GM19438 (cell line): ENCODE measurements around the gene CRYZ.
"Not testable (repeated sequence)": the region's sequence is repeated elsewhere in the genome, so short reads cannot be mapped to it uniquely, and the experiment has no call there.

Experiments used
- ATAC-seq: cut with Tn5 transposase; IDR thresholded peaks from one replicate; pipeline ENCODE4 v1.9.1; 2021; ENCODE audit warnings: low read depth; ENCODE audit not compliant: unreplicated experiment

Gene CRYZ

GRCh38 chr1:74732960-74733603, at the start of gene CRYZ, which contains the start of gene TYW3:
Gene CRYZ (minus strand): TSS chr1:74733050. CDS start chr1:74724821, 8,229 bp downstream.
Gene TYW3 (plus strand): TSS chr1:74733152. CDS start chr1:74733245, 93 bp downstream.
- peak; percentile 72 for ATAC-seq

GRCh38 chr1:74780594-74780993, 47.7 kb upstream of the CRYZ start:
- ATAC-seq, result no peak

- no peak for ATAC-seq
Observed at GRCh38 chr1:74779750-74780149, 46.9 kb upstream of the CRYZ start.

DNA sequence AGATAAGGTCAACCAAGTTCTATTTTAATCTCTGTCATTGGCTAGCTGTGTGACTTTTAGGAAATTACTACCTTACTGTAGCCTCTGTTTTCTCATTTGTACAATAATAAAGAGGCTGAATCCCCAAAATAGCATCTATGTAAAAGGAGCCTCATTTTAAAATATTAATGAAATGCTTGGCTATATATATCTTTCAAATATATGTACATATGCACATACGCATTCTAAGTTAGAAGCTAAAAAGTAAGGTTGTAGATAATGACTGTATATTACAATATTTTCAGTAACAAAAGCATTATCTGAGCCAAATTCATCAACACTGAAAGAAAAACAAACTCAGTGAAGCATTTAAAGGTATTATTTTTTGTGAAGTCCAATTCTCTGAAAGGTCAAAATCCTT, 44.7 kb upstream of the CRYZ start:
- no peak for ATAC-seq

DNA sequence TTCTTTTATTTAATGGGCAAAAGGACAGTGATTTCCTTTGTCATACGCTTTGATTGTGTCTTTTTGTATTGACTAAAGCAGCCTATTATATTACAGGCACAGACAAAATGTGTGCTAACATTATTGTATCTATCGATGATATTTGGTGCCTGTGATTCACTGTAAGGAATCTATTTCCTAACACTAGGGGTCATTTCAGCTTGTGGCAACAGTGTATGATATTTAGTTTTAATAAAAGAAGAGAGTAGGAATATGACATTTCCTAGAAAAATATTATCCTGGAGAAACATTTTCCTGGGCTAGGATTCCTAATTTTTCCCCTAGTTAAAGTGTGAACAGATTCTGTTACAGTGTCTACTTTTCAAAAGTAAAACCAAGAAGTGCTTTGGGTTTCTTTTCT, 42.9 kb upstream of the CRYZ start:
- no peak for ATAC-seq

- no peak for ATAC-seq
Observed at GRCh38 chr1:74773582-74773981, 40.7 kb upstream of the CRYZ start.

DNA sequence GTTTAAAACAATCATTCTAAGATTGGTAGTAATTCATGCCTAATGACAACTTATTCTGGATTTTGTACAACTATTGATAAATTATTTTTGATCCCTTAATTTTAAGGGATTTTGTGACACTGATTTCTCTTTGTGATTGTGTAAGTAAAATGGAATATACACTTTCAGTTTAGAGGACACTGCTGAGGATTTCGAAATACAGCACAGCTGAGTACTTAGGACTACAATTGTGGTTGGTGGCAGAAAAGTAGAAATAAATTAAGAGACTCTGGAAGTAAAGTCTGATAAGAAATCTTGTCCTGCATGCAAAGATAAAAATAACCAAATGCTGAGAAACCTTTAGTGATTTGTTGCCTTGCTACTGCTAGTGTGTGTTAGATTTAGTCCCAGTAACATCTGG, 40.1 kb upstream of the CRYZ start:
- ATAC-seq, result no peak

DNA sequence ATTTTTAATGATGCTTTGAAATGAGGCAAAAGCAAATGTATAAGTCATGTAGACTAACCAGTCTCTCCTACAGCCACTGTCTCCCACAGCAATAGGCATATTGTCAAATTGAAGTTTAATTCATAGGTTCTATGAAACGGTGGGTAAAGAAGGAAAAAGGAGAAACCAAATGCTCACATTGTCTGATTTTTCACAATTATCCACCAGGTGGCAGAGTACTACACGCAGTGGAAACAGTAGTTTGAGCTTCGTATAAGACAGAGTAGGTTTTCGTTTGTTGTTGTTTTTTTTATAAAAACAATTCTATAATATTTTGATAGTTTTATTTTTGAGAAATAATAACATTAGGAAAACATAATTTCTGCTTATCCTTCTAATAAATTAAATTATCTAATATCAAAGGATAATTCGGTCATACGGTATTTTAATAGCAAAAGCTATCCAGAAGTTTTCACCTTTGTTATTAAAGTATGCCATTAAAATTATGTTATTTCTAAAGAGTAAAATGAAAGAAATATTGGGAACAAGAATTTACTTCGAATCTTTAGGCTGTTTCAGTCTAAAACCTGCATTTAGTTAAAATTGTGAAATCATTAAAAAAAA, 39.2 kb upstream of the CRYZ start:
- peak; percentile 75 for ATAC-seq

- peak; percentile 56 for ATAC-seq
Observed at GRCh38 chr1:74767490-74767889, 34.6 kb upstream of the CRYZ start.

GRCh38 chr1:74766579-74766978, 33.7 kb upstream of the CRYZ start:
- no peak for ATAC-seq

DNA sequence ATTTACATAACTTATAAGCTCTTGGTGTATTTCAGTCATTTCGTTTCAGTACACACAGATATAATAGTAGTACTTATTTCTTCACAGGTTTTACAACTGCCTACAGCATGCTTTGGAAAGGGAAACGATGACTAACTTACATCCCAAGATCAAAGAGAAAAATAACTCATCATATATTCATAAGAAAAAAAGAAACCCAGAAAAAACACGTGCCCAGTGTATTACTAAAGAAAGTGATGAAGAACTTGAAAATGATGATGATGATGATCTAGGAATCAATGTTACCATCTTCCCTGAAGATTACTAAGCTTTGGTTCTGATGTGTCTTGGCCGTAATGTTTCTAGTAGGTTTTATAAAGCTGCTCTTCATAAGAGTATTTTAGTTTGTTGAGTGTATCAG, 31.0 kb upstream of the CRYZ start:
- ATAC-seq, result no peak

DNA sequence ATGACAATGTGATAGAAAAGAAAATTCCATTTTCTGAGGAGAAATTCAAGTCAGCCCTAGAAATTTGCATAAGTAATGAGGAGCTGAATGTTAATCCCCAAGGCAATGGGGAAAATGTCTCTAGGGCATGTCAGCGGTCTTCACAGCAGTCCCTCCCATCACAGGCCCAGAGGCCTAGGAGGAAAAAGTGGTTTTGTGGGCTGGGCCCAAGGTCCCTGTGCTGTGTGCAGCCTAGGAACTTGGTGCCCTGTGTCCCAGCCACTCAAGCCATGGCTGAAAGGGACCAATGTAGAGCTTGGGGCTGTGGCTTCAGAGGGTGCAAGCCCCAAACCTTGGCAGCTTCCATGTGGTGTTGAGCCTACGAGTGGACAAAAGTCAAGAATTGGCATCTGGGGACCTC, 23.8 kb upstream of the CRYZ start:
- ATAC-seq, result not testable (repeated sequence)

DNA sequence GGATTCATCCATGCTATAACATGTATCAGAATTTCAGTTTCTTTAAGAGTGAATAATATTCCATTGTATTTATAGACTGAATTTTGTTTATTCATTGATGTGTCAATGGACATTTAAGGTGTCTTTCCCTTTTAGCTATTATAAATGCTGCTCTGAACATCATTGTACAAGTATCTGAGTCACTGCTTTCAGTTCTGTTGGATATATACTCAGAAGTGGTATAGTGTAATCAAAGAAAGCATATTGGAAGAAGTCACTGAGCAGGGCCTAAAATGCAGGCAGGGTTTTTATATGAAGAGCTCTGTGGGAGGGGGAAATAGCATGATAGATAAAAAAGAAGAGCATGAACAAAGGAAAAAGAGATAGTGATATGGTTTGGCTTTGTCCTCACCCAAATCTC, 22.6 kb upstream of the CRYZ start:
- ATAC-seq, result no peak

- ATAC-seq, result no peak
Observed at GRCh38 chr1:74753104-74753503, 20.3 kb upstream of the CRYZ start.

DNA sequence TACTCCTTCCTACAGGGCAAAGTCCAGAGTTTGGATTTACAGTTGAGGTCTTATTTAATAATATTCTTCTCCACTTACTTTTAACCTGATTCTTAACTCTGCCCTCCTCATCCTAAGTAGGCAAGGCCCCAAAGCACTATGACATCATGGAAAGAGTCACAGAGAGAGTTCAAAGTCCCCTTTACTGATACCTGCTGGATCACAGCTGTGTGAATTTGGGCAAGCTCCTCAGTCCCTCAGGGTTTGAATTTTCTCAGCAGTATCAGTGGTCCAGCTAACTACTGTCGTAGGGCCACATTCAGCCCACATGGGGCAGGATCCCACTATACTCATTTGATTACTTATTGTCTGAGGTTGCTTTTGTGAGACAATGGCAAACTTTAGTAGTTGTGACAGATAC, 16.1 kb upstream of the CRYZ start:
- ATAC-seq, result no peak

DNA sequence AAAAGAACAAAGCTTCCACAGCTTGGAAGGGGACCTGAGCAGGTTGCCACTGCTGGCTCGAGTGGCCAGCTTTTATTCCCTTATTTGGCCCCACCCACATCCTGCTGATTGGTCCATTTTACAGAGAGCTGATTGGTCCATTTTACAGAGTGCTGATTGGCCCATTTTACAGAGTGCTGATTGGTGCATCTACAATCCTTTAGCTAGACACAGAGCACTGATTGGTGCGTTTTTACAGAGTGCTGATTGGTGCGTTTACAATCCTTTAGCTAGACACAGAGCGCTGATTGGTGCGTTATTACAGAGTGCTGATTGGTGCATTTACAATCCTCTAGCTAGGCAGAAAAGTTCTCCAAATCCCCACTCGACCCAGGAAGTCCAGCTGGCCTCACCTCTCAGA, 12.4 kb upstream of the CRYZ start:
- not testable (repeated sequence) for ATAC-seq

DNA sequence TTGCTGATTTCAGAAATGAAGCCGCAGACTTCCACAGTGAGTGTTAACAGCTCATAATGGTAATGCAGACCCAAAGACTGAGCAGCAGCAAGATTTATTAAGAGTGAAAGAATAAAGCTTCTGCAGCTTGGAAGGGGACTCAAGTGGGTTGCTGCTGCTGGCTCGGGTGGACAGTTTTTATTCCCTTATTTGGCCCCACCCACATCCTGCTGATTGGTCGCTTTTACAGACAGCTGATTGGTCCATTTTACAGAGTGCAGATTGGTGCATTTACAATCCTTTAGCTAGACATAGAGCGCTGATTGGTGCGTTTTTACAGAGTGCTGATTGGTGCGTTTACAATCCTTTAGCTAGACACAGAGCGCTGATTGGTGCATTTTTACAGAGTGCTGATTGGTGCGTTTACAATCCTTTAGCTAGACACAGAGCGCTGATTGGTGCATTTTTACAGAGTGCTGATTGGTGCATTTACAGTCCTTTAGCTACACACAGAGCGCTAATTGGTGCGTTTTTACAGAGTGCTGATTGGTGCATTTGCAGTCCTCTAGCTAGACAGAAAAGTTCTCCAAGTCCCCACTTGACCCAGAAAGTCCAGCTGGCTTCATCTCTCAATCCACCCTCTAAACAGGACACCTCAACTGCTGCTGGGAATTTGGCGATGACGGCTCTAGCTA, 7.6 kb upstream of the CRYZ start:
- ATAC-seq, result not testable (repeated sequence)

DNA sequence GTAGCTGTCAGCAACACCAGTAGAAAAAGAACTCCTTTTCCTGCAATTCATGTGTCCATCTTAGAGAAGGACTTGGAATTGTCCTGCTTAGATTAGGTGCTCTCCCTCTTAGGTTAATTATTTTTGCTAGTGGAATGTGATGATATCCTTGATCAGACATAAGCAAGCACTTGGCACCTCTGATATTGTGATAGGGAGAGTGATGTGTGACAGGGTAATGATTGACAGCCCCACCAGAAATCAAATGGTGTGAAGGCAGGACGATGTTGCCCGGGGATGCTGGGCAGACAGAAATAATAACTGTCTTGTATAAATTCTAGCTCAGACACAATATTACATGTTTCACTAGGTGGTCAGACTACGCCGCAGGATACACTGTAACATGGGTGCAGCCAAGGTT, 4.5 kb upstream of the CRYZ start:
- no peak for ATAC-seq

DNA sequence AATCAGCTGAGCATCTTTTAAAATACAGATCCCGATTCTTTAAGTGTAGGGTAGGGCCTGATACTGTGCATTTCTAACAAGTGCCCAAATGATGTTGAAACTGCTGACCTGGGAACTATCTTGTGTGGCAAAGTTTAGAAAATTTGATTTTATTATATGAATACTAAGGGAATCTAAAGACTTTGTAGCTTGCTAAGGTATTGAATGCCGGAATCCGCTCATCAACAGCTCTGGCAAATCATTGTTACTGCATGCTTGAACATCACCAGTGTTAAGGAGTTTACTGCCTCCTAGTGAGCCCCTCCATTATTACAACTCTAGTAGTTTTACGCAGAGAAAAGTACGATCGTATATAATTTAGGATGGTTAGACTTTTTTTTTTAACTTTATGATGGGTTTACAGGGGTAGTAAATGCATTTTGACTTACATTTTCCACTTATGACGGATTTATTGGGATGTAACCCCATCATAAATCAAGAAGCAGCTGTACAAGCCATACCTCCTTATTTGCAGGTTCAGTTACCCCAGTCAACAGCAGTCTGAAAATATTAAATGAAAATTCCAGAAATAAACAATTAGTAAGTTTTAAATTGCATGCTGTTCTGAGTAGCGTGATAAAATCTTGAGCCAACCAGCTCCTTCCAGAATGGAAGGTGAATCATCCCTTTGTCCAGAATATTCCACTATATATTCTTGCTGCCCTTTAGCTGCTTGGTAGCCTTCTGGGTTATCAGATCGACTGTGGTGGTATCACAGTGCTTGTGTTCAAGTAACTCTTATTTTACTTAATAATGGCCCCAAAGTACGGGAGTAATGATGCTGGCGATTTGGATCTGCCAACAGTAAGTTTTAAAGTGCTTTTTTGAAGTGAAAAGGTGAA, 994 bp upstream of the CRYZ start:
- ATAC-seq, result peak; percentile 45

DNA sequence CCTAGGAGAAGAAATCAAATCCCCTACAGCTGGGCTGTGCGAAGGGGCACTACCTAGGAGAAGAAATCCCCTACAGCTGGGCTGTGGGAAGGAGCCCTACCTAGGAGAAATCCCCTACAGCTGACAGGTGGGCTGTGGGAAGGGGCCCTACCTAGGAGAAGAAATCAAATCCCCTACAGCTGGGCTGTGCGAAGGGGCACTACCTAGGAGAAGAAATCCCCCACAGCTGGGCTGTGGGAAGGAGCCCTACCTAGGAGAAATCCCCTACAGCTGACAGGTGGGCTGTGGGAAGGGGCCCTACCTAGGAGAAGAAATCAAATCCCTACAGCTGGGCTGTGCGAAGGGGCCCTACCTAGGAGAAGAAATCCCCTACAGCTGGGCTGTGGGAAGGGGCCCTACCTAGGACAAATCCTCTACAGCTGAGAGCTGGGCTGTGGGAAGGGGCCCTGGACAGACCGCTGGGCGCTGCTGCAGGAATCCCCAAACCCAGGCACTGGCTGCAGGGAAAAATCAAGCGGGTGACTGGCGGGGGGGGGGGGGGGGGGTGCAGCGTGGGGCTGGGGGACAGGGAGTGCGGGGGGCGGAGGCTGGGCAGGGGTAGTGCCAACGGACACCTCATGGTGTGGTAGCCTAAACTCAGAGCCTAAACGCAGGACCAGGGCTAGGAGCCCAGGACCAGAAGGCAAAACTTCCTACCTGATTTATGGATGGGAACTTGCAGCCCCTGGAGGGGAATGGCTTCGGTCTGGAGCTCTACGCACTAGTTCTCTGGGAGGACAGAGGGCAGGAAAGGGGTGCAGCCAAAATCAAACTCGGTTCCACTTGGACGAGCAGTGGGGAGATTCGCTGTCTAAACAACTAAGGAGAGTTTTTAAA, 541 bp downstream of the CRYZ start:
- peak; percentile 20 for ATAC-seq
